Transverse colon (tissue), 4 donors: ENCODE measurements around the gene DICER1. TPM values are rescaled to one million over a fixed set of nuclear protein-coding genes. Genes with fewer than 3 reads are reported as not detected.

Experiments
- DNase-seq: peaks from one replicate; pipeline ENCODE4 v3.0.0-alpha.2; 2019
- H3K27ac ChIP-seq, 4 donors: fragments of 200-600 bp; sonication (generic); 2 replicates each; pipeline ENCODE4 v1.5.1; 2016 to 2018; ENCODE audit warnings: inconsistent platforms in 4 of 4
- H3K27me3 ChIP-seq: fragments of 200-600 bp; sonication (generic); 2 replicates; pipeline ENCODE4 v1.5.1; 2017; ENCODE audit warnings: inconsistent platforms
- H3K36me3 ChIP-seq, 4 donors: fragments of 200-600 bp; sonication (generic); 2 replicates each; pipeline ENCODE4 v1.5.1; 2017 to 2019; ENCODE audit warnings: inconsistent platforms in 4 of 4
- H3K4me1 ChIP-seq, 4 donors: fragments of 200-600 bp; sonication (generic); 2 replicates each; pipeline ENCODE4 v1.5.1; 2017 to 2020; ENCODE audit warnings: inconsistent platforms in 4 of 4
- H3K4me3 ChIP-seq, 4 donors: fragments of 200-600 bp; sonication (generic); 1 replicate in 1 of 4; 2 replicates in 3 of 4; pipeline versions ENCODE4 v1.5.1 to v1.6.1; 2017 to 2019; ENCODE audit warnings: inconsistent platforms in 4 of 4
- H3K9me3 ChIP-seq, 2 donors: fragments of 200-600 bp; sonication (generic); 2 replicates each; pipeline ENCODE4 v1.5.1; 2017 to 2019; ENCODE audit warnings: inconsistent platforms in 2 of 2
- CTCF ChIP-seq, 5 experiments: fragments of 200-600 bp in 3 of 5; fragments of 450-650 bp in 2 of 5; sonication (generic) in 3 of 5; IDR thresholded peaks; 1 replicate in 2 of 5; 2 replicates in 3 of 5; pipeline ENCODE4 v1.5.1; 2016 to 2017; ENCODE audit warnings: antibody characterized with exemption in 5 of 5, inconsistent platforms in 3 of 5, mild to moderate bottlenecking in 2 of 5, moderate library complexity in 1 of 5
- EP300 ChIP-seq: sonication (generic); formaldehyde crosslinking; IDR thresholded peaks from one replicate; pipeline ENCODE4 v1.6.1; 2017; ENCODE audit warnings: antibody characterized with exemption, low read depth
- POLR2A ChIP-seq: fragments of 450-650 bp; IDR thresholded peaks from one replicate; pipeline ENCODE4 v1.6.1; 2016; ENCODE audit warnings: antibody characterized with exemption, mild to moderate bottlenecking, moderate library complexity
- POLR2AphosphoS5 ChIP-seq, 3 donors: sonication (generic); formaldehyde crosslinking; IDR thresholded peaks; one replicate each; pipeline ENCODE4 v1.6.1; 2016; ENCODE audit warnings: antibody characterized with exemption in 3 of 3
- WGBS, 2 donors: methylation state at CpG; one replicate each; pipeline ENCODE4 v1.1.5; 2018; ENCODE audit warnings: low coverage in 1 of 2; 5-methylcytosine and 5-hydroxymethylcytosine counted together
- in situ Hi-C, 4 donors: fragments of 200-750 bp; cut with MboI; loops; one replicate each; pipeline versions ENCODE4 v1.15.0 to v1.15.1; 2017; ENCODE audit warnings: low sequenced_read_pairs in 3 of 4, low pct_ligation_motif_present in 1 of 4, low pct_unique_long_range_greater_than_20kb in 1 of 4
- intact Hi-C: fragments of 100-400 bp; cut with DNase I; formaldehyde crosslinking; loops from one replicate; pipeline ENCODE4 v1.15.1; 2023; ENCODE audit warnings: low total_unique reads
- small RNA-seq, 4 donors: library from RNA; depleted of rRNA; stranded (forward); fragments of <200 nt; gene quantifications; one replicate each; pipeline ENCODE3, GENCODE V24; 2016
- total RNA-seq, 4 donors: library from RNA; depleted of rRNA; stranded (reverse); fragments of >200 nt; gene quantifications; one replicate each; pipeline ENCODE4 v1.1.0, GENCODE V29; 2016

The DICER1 gene
- total RNA-seq, 4 donors from 2014 or later: 45.6 to 102 (median 71.4) TPM

GRCh38 chr14:95038521-95039250 lies 118.6 kb downstream of the DICER1 start:
- 69 to 80% methylated on average over 1 to 9 of the region's 9 CpGs for WGBS, 2 donors
- Histone ChIP-seq H3K27me3 (no peaks in the 10 kb centered on the region), H3K27ac (no peak overlapping the region), H3K4me1 (no peaks in the 10 kb centered on the region), H3K36me3 (no peaks in the 10 kb centered on the region), H3K9me3 (no peaks in the 10 kb centered on the region), H3K4me3 (no peak overlapping the region)
- intact Hi-C loops: no loop called here
- no peak for TF ChIP-seq EP300
- no peak for TF ChIP-seq POLR2AphosphoS5 (IDR thresholded peaks at IDR 0.05)
- no peak for TF ChIP-seq CTCF (IDR thresholded peaks at IDR 0.05)
- no peak for TF ChIP-seq POLR2A
- DNase-seq: no peak
- in situ Hi-C loops: no loop called here

DNA sequence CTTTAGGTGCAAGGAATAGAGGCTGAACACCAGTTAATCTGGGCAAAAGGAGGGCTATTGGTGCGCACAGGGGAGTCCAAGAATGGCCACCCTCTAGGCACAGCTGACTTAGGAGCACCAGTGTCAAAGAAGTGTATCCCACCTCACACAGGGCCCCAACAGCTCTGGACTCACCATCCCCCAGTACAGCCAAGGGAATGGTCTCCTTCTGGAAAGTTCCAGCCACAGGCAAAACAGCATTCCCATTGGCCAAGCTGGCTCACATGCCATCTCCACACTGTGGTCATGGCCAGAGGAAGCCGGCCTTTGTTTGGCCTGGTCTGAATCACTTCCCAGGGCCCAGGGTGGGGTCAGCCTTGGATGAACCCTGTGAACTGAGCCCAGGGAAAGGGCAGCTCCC lies 120.1 kb downstream of the DICER1 start:
- Histone ChIP-seq H3K4me1 (no peaks in the 10 kb centered on the region), H3K9me3 (no peaks in the 10 kb centered on the region), H3K27ac (no peak overlapping the region), H3K36me3 (no peaks in the 10 kb centered on the region), H3K4me3 (no peak overlapping the region), H3K27me3 (no peaks in the 10 kb centered on the region)
- TF ChIP-seq CTCF (IDR thresholded peaks at IDR 0.05) (no peak), EP300 (no peak), POLR2A (no peak)
- in situ Hi-C loops: no loop called here
- WGBS, 2 donors: 80 to 85% methylated on average over 1 to 2 of the region's 2 CpGs
- no peak for DNase-seq
- intact Hi-C loops: no loop called here

Small RNA genes within 50 kb of the gene (small RNA-seq; reads per million reads assigned to genes)
- 0 to 0.70 (median 0.32) reads per million in 4 donors for gene MIR3173

Other genes starting within 250 kb of the DICER1 start
- 100 to 1,000 TPM in 1 of 4 donors, 10 to 100 TPM in 3; 71.1 to 118 (median 90.1) TPM for gene CLMN, start 162.4 kb upstream of the DICER1 start, total RNA-seq